Measurements from ENCODE around the gene DNHD1.

DNHD1 gene

DNA sequence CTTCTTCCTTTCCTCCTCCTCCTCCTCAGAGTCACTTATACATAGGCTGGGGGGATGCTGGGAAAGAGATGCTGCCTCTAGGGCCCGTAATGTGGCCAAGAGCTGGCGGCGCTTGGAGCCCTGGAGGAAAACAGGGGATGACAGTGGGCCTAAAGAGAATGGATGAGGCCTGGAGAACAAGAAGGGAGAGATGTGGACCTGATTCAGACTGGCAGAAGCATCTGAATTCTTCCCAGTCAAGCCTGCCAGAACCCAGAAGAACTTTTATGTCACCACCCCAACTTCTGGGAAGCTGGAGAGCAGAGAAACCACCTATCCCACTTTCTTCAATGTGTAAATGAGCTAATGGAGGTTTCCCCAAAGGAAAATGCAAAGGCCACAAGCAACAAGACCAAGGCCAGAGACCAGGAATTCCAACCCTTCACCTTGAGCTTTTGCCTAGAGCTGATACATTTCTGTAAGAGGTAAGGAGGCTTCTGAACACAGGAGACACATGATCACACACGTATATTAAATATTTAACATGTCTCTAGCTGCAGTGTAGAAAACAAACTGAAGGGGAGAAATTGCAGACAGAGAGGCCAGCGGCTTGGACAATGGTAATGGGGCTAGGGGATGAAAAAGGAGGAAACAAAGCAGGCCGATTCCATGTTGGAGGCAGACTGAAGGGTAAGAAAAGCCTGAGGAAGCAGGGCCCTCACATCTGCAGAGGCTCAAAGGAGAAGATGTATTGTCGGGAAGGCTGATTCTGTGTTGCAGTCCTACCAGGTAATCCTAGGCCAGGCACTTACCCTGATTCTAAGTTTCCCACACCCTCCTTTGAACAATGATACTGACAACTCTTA is 105.2 kb downstream of the DNHD1 start:
- Histone ChIP-seq H3K4me3 (ENCODE audit: low read depth, low read length) (peak overlapping the region; percentile 85), H3K27me3 (no peaks in the 10 kb centered on the region), H3K9me3 (no peaks in the 10 kb centered on the region), H3K36me3 (peaks cover 23% of the 10 kb centered on the region), H3K4me1 (peaks cover 5% of the 10 kb centered on the region)
- no peak for DNase-seq
- TF ChIP-seq, protein P1, sequence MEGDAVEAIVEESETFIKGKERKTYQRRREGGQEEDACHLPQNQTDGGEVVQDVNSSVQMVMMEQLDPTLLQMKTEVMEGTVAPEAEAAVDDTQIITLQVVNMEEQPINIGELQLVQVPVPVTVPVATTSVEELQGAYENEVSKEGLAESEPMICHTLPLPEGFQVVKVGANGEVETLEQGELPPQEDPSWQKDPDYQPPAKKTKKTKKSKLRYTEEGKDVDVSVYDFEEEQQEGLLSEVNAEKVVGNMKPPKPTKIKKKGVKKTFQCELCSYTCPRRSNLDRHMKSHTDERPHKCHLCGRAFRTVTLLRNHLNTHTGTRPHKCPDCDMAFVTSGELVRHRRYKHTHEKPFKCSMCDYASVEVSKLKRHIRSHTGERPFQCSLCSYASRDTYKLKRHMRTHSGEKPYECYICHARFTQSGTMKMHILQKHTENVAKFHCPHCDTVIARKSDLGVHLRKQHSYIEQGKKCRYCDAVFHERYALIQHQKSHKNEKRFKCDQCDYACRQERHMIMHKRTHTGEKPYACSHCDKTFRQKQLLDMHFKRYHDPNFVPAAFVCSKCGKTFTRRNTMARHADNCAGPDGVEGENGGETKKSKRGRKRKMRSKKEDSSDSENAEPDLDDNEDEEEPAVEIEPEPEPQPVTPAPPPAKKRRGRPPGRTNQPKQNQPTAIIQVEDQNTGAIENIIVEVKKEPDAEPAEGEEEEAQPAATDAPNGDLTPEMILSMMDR (IDR thresholded peaks at IDR 0.05; ENCODE audit: low read depth, low read length): no peak

DNA sequence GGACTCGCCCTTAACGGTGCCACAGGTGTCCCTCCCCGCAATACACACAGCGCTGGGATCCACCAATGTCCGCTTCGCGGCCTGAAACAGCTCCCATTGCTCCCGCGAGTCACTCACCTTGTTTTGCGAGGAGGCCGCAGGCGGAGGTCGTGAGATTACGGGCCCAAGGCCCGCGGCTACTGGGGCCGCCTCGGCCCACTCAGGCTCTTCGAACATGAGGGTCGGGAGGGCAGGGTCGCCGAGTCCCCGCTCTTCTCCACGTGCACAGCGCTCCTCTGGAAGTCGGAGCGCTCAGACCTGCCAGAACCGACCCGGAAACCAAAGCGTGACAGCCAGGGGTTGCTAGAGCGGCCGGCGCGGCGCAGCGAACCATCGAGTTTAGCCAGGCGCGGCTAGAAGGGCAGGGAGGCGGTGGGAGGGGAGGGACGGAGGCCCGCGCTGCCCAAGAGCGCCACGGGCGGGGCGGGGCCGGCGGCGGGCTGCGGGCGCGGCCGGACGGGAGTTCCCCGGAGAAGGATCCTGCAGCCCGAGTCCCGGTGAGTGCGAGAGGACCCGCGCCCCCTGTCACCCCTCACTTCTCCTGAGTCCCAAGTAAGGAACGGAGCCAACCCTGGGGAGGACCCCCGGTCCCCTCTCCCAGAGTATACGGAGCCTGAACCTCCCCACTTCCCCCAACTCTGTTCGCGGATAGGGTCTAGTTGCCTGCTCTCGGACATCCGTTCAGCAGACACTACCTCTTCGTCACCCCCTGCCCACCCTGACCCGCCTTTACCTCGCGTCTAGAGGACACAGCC is 106.4 kb downstream of the DNHD1 start, which contains the start of the genes ILK and RRP8:
Gene ILK (plus strand): TSS at position 488 of the 794 bp plus-strand sequence. CDS start 498 bp downstream, outside the sequence.
Gene RRP8 (minus strand): TSS at position 330 of the 794 bp plus-strand sequence. CDS start 114 bp downstream, at position 216.
- no peaks in the 10 kb centered on the region for H3K9me3 ChIP-seq
- H3K4me1 ChIP-seq: peaks cover 8% of the 10 kb centered on the region
- TF ChIP-seq, protein P1 (IDR thresholded peaks at IDR 0.05; ENCODE audit: low read depth, low read length): no peak; the same call in 1 of the 2 replicates
- H3K4me3 ChIP-seq (ENCODE audit: low read depth, low read length): peak within 1 kb of the TSS; percentile 85
- no peaks in the 10 kb centered on the region for H3K27me3 ChIP-seq
- DNase-seq: peak; percentile 82
- H3K36me3 ChIP-seq: peaks cover 23% of the 10 kb centered on the region

DNA sequence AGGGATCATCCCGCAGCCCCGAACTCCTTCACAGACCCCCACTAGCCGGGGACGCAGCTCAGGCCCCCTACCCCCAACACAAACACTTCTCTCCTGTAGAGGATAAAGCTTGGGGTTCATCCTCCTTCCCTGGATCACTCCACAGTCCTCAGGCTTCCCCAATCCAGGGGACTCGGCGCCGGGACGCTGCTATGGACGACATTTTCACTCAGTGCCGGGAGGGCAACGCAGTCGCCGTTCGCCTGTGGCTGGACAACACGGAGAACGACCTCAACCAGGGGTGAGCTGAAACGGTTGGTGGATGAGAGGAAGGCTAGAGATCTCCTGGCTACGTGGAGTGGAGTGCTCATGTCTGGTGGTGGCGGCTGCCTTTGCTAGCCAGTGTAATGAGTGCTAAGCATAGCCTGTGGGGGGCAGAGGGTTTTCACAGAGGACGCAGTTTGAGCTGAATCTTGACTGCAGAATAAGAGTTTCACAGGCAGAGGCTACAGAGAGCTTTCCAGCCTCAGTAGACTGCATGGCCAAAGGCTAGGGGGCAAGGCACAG is 107.1 kb downstream of the DNHD1 start:
- peak overlapping the region; percentile 85 for H3K4me3 ChIP-seq (ENCODE audit: low read depth, low read length)
- H3K27me3 ChIP-seq: no peaks in the 10 kb centered on the region
- H3K36me3 ChIP-seq: peaks cover 23% of the 10 kb centered on the region
- DNase-seq: peak; percentile 50
- H3K9me3 ChIP-seq: no peaks in the 10 kb centered on the region
- H3K4me1 ChIP-seq: peaks cover 8% of the 10 kb centered on the region
- TF ChIP-seq, protein P1 (IDR thresholded peaks at IDR 0.05; ENCODE audit: low read depth, low read length): peak; percentile 17; the same call in 1 of the 2 replicates

DNA sequence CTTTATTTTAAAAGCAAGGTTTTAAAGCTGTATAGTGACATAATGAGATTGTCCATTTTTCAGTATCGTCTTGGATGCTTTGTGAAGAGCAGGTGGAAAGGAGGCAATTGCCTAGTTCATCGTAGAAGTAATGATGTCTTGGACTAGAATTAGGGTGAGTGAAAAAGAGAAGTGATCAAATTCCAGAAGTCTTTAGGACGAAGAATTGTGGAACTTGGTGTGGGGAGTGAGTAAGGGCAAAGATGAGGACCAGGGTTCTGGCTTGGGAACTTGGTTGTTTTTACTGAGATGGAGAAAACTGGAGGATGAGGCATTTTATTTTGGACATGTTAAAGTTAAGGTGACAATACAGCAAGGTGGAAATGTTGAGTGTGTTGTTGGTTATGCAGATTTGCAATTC is 107.7 kb downstream of the DNHD1 start:
- no peak for DNase-seq
- Histone ChIP-seq H3K9me3 (no peaks in the 10 kb centered on the region), H3K4me3 (ENCODE audit: low read depth, low read length) (peak overlapping the region; percentile 85), H3K36me3 (peaks cover 19% of the 10 kb centered on the region), H3K27me3 (no peaks in the 10 kb centered on the region), H3K4me1 (peaks cover 8% of the 10 kb centered on the region)
- TF ChIP-seq, protein P1 (IDR thresholded peaks at IDR 0.05; ENCODE audit: low read depth, low read length): no peak

DNA sequence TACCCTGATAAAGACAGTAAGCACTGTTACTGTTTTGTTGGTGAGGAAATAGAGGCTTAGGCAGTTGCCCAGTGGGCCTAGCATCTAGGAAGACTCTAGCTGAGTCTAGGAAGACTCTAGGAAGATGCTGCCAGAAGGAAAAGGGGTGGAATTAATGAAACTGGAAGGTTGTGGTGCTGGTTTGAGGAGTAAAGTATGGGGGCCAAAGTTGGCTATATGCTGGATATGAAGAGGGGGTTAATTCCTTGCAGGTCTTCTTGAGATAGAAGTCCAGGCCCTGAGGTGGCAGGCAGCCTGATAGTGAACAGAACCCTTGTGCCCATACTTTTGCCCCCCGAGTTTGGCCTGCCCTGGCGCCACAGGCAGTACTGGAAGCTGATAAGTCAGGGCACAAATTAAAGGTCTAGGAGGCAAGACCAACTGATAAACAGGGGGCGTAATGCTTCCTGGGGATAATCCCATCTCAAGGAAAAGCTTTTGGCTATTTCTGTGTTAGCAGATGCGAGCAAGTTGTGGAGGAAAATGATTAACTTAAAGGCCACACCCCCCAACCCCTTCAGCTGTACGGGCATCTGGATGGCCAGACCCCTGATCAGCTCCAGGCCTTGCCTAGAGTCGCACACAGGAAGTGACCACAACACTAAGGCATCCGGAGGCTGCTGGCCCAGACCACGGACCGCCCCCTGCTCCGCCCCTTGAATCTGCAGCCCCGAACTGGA is 109.5 kb downstream of the DNHD1 start:
- TF ChIP-seq, protein P1 (IDR thresholded peaks at IDR 0.05; ENCODE audit: low read depth, low read length): no peak
- Histone ChIP-seq H3K4me3 (ENCODE audit: low read depth, low read length) (no peak overlapping the region), H3K9me3 (no peaks in the 10 kb centered on the region), H3K27me3 (no peaks in the 10 kb centered on the region), H3K36me3 (peaks cover 10% of the 10 kb centered on the region), H3K4me1 (peaks cover 8% of the 10 kb centered on the region)
- DNase-seq: peak; percentile 85

All from BE2C (cell line).